GM18505 (cell line): ENCODE measurements around the gene PRR19.

Experiments used
- ATAC-seq: cut with Tn5 transposase; IDR thresholded peaks from one replicate; pipeline ENCODE4 v1.9.1; 2021; ENCODE audit not compliant: unreplicated experiment
- POLR2A ChIP-seq: IDR thresholded peaks from 4 replicates; pipeline ENCODE4 v1.6.1; 2011; ENCODE audit warnings: borderline replicate concordance; ENCODE audit not compliant: insufficient read depth, insufficient read length; ENCODE audit errors: extremely low read depth

PRR19 gene

GRCh38 chr19:42267644-42268141, 34.2 kb upstream of the PRR19 start:
- ATAC-seq = no peak
- TF ChIP-seq POLR2A = no peak

GRCh38 chr19:42268142-42268703, 33.7 kb upstream of the PRR19 start:
- ATAC-seq = peak; percentile 56

GRCh38 chr19:42268704-42269477, 33.0 kb upstream of the PRR19 start, which contains the start of gene CIC:
Gene CIC (plus strand): TSS chr19:42269252. CDS start chr19:42271784, 2,532 bp downstream.
- ATAC-seq = peak; percentile 65
- no peak for TF ChIP-seq POLR2A

More at GRCh38 chr19:42268142-42268703, 33.7 kb upstream of the PRR19 start:
- peak; percentile 49 for TF ChIP-seq POLR2A

- no peak for ATAC-seq
Observed at GRCh38 chr19:42269478-42270345, 32.2 kb upstream of the PRR19 start.

GRCh38 chr19:42270346-42271044, 31.4 kb upstream of the PRR19 start:
- TF ChIP-seq POLR2A = peak; percentile 57
- ATAC-seq = no peak

More at GRCh38 chr19:42269478-42270345, 32.2 kb upstream of the PRR19 start:
- no peak for TF ChIP-seq POLR2A

GRCh38 chr19:42271045-42271419, 30.9 kb upstream of the PRR19 start:
- ATAC-seq = no peak
- no peak for TF ChIP-seq POLR2A

- no peak for TF ChIP-seq POLR2A
- ATAC-seq = no peak
Observed at GRCh38 chr19:42271861-42272534, 29.9 kb upstream of the PRR19 start.

GRCh38 chr19:42272535-42272897, 29.4 kb upstream of the PRR19 start:
- TF ChIP-seq POLR2A = no peak
- ATAC-seq = no peak

GRCh38 chr19:42272989-42273406, 28.9 kb upstream of the PRR19 start:
- ATAC-seq = no peak
- TF ChIP-seq POLR2A = no peak

GRCh38 chr19:42273407-42274064, 28.4 kb upstream of the PRR19 start:
- no peak for ATAC-seq
- TF ChIP-seq POLR2A = no peak

- ATAC-seq = no peak
- no peak for TF ChIP-seq POLR2A
Observed at GRCh38 chr19:42274065-42274682, 27.8 kb upstream of the PRR19 start.
